ENCODE measurements around the gene CELF1.

The CELF1 gene

DNA sequence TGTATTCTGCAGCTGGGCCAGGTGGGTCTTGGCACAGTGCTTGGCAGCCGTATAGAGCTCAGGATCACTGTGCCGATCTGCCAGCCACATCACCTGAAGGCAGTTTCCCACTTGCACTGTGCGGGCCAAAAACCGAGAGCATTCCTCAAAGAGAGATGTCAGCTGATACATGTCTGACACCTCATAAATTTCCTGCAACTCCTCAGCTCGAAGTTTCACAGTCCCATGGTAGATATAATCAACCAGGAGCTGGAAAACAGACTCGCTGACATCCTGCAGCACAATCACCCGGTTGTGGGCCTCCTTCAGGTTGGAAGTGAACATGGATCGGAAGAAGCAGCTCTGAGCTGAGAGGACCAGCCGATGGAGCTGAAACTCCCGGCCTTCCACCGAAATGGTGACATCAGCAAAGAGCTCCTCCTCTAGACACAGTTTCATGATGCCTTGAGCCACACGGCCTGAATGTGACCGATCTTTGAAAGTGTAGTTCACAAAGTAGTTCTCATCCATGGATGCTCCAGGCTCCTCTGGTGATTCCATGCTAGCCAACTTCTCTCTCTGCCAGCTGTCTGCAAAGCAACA is 24.6 kb upstream of the CELF1 start:
- in situ Hi-C loops (cut with HindIII; ENCODE audit: low sequenced_read_pairs): loop anchor here (5.0 kb wide), 1 partner anchor 35 kb away; no protein-coding TSS in a partner anchor
- H3K4me3 ChIP-seq (ENCODE audit: low read depth, low read length): peak overlapping the region; percentile 86
- TF ChIP-seq, protein P1, sequence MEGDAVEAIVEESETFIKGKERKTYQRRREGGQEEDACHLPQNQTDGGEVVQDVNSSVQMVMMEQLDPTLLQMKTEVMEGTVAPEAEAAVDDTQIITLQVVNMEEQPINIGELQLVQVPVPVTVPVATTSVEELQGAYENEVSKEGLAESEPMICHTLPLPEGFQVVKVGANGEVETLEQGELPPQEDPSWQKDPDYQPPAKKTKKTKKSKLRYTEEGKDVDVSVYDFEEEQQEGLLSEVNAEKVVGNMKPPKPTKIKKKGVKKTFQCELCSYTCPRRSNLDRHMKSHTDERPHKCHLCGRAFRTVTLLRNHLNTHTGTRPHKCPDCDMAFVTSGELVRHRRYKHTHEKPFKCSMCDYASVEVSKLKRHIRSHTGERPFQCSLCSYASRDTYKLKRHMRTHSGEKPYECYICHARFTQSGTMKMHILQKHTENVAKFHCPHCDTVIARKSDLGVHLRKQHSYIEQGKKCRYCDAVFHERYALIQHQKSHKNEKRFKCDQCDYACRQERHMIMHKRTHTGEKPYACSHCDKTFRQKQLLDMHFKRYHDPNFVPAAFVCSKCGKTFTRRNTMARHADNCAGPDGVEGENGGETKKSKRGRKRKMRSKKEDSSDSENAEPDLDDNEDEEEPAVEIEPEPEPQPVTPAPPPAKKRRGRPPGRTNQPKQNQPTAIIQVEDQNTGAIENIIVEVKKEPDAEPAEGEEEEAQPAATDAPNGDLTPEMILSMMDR (IDR thresholded peaks at IDR 0.05; ENCODE audit: low read depth, low read length, missing control alignments): no peak
- no peak for DNase-seq (ENCODE audit: low read depth)

DNA sequence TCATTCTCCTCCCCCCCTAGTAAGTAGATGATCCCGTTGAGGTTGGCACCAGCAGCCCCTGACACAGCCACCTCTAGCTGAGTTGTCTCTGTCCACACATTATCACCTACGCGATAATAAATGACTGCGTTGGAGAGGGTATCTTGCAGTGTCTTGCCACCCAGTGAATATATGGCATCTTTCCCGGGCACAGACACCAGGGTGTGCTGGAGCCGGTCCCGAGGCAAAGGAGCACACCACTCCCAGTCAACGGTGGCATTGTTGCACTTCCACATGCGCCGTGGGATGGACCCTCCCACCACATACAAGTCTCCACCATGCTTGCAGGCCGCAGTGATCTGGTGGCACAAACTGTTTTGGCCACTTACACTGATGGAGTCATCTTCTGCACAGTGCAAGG is 20.4 kb upstream of the CELF1 start:
- DNase-seq (ENCODE audit: low read depth): no peak
- TF ChIP-seq, protein P1 (IDR thresholded peaks at IDR 0.05; ENCODE audit: low read depth, low read length, missing control alignments): no peak
- in situ Hi-C loops (cut with HindIII; ENCODE audit: low sequenced_read_pairs): no loop called here
- H3K4me3 ChIP-seq (ENCODE audit: low read depth, low read length): no peak overlapping the region

- in situ Hi-C loops (cut with HindIII; ENCODE audit: low sequenced_read_pairs): no loop called here
- no peak overlapping the region for H3K4me3 ChIP-seq (ENCODE audit: low read depth, low read length)
- TF ChIP-seq, protein P1 (IDR thresholded peaks at IDR 0.05; ENCODE audit: low read depth, low read length, missing control alignments): no peak
- DNase-seq (ENCODE audit: low read depth): no peak
These were observed 19.9 kb upstream of the CELF1 start for GRCh38 chr11:47572715-47573255.

DNA sequence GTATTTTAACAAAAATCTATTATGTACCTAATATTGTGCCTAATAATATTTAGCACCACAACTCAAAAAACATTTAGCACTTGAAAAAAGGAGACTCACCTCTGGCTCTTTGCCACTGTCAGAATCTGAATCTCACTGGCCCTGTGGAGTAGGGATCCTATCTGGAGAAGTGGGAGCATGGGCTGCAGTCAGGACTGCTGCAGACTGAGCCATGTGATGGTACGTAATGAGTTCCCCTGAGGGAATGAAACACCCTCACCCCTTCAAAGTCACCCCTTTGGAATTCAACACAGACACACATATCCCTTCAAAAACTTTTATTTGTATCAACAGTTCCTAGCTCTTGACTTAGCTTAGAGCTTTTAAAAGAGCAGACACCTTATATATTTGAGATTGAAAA is 19.0 kb upstream of the CELF1 start:
- in situ Hi-C loops (cut with HindIII; ENCODE audit: low sequenced_read_pairs): no loop called here
- no peak for DNase-seq (ENCODE audit: low read depth)
- no peak overlapping the region for H3K4me3 ChIP-seq (ENCODE audit: low read depth, low read length)
- TF ChIP-seq, protein P1 (IDR thresholded peaks at IDR 0.05; ENCODE audit: low read depth, low read length, missing control alignments): no peak

DNA sequence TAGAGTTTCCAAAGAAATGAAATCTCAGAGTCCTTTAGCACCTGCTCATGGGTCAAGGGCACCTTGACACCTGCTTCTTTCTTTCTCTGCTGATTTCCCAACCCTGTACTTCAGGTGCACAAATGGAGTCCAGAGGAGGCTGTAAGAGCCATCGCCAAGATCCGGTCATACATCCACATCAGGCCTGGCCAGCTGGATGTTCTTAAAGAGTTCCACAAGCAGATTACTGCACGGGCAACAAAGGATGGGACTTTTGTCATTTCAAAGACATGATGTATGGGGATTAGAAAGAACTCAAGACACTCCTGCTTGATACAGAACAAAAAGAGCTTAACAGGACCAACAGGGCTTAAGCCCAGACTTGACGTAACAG is 18.4 kb upstream of the CELF1 start:
- DNase-seq (ENCODE audit: low read depth): no peak
- H3K4me3 ChIP-seq (ENCODE audit: low read depth, low read length): no peak overlapping the region
- TF ChIP-seq, protein P1 (IDR thresholded peaks at IDR 0.05; ENCODE audit: low read depth, low read length, missing control alignments): no peak
- in situ Hi-C loops (cut with HindIII; ENCODE audit: low sequenced_read_pairs): no loop called here

GRCh38 chr11:47570651-47571356 is 17.9 kb upstream of the CELF1 start:
- in situ Hi-C loops (cut with HindIII; ENCODE audit: low sequenced_read_pairs): no loop called here
- TF ChIP-seq, protein P1 (IDR thresholded peaks at IDR 0.05; ENCODE audit: low read depth, low read length, missing control alignments): no peak
- no peak for DNase-seq (ENCODE audit: low read depth)
- H3K4me3 ChIP-seq (ENCODE audit: low read depth, low read length): no peak overlapping the region

Data from astrocyte of the cerebellum (primary cell).